Activated CD4-positive, alpha-beta T cell treated with anti-CD3 and anti-CD28 coated beads, Interleukin-2, amount 50 U/mL, for 48 hours (primary cell): ENCODE measurements around the gene CFAP54.

ENCODE experiments used
- DNase-seq, 2 experiments: peaks; one replicate each; pipeline ENCODE4 v3.0.0-alpha.2; 2020

CFAP54 gene

GRCh38 chr12:96752211-96752610, 262.8 kb downstream of the CFAP54 start:
- no peak for DNase-seq

DNA sequence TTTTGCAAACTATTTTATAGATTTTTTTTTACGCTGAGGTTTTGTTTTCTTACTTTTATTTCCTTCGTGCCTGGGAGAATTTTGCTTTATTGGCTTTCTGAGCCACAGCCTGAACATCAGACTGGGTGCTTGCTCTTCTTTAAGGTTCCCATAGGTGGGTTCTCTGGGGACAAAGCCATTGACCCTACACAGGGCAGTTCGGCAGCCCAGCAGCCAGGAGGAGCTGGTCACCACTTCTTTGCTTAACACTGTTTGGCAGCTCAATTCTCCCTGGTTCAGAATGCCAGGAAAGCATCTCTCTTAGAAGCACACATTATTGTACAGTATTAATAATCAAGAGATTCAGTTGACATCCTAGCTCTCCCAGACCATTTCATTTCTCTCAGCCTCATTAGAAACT, 276.9 kb downstream of the CFAP54 start:
- no peak for DNase-seq

DNA sequence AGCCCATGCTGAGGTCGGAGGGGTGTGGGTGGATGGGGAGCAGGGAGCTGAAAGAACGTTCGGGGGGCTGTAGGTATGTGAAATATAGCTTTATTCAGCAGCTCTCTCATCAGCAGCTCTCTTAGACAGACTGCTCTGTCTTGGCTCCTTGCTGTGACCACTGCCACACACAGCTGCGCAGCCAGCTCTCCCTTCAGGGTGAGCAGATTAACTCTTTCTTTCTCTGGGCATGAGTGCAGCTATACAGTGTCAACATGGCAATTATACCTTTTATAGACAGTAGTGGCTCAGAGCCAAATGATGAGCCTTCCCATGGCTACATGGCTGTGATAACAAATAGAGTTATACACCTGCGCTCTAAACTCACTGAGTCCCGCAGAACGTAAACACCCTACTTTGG, 280.0 kb downstream of the CFAP54 start:
- DNase-seq: no peak

- no peak for DNase-seq
These were observed 281.1 kb downstream of the CFAP54 start for GRCh38 chr12:96770219-96771102.

- DNase-seq: no peak
These were observed 283.7 kb downstream of the CFAP54 start for GRCh38 chr12:96773031-96773430.

DNA sequence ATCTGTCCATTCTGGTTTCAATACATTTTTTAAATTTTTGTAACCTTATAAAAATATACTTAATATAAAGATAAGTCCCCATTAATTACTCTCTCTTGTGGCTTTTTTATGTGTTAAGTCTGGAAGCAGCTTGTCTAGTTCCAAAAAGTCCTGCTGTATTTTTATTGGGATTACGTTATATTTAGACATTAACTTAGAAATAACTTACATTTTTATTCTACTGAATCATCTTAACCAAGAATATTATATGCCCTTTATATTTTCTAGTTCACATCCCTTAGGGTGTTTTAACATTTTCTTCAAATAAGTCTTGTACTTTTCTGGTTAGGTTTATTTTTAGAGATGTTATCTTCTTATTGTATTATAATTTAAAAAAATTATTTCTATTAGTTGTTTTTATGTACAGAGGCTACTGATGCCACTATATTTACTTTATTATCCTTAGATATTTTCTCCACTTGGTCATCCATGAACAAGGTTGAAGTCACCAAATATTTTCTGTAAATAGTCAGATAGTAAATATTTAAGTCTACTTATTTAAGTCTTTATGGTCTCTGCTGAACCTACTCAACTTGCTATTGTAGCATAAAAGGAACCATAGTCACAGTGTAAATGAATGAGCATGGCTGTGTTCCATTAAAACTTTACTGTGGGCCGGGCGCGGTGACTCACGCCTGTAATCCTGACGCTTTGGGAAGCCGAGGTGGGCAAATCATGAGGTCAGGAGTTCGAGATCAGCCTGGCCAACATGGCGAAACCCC, 285.3 kb downstream of the CFAP54 start:
- no peak for DNase-seq

- no peak for DNase-seq
These were observed 287.5 kb downstream of the CFAP54 start for GRCh38 chr12:96776908-96777307.

DNA sequence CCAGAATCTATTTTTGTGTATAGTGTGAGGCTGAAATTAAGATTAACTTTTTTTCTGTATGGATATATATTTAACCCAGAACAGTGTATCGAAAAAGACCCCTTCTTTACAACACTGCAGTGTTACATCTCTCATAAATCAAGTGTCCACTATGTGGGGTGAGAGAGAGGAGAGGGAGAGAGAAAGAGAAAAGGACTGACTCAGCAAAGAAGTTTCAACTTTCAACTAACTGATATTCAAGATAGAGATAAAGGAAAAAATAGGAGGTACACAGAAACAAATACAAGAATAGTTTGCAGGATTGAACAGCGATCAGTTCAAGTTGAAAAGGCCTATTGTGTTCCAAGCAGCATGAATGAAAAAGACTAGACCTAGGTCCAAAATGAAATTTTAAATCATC, 291.0 kb downstream of the CFAP54 start:
- DNase-seq: no peak

GRCh38 chr12:96786791-96787190, 297.4 kb downstream of the CFAP54 start:
- no peak for DNase-seq

GRCh38 chr12:96803969-96804368, 314.6 kb downstream of the CFAP54 start:
- DNase-seq: no peak

- DNase-seq: no peak
These were observed 316.9 kb downstream of the CFAP54 start for GRCh38 chr12:96806272-96806671.

DNA sequence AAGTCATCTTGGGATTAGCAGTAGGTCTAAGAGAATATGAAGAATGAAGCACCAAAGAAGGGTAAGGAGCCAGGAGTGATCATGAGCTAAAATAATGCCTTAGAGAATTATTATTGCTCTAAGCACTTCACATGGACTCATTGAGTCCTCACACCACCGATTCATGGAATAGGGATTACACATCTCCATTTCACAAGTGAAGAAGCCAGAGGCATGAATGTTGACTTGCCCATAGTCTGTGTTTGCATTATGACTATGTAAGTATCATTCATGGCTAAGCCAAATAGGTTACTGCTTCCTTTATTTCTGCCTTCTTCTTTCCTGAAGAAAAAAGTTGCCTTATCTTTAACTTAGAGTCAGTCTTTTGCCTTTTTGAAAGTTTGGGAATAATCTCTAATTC, 318.4 kb downstream of the CFAP54 start:
- DNase-seq: no peak

DNA sequence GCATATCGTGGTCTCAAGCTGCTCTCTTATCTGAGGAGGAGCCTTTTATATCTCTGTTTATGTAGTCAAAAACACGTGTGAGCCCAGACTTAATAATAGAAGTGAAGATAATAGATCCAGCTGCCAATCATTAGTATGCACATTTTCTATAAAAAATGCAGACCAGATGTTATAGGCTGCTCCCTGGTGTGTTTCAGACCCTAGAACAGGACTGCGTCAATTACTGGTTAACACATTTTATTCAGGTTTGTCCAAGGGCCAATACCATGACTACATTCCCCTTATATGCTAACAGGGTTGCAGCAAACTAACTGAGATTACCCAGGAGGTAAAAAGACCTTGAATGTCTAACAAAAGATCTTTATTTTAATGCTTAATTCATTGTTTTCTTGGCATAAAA, 319.2 kb downstream of the CFAP54 start:
- DNase-seq: no peak

DNA sequence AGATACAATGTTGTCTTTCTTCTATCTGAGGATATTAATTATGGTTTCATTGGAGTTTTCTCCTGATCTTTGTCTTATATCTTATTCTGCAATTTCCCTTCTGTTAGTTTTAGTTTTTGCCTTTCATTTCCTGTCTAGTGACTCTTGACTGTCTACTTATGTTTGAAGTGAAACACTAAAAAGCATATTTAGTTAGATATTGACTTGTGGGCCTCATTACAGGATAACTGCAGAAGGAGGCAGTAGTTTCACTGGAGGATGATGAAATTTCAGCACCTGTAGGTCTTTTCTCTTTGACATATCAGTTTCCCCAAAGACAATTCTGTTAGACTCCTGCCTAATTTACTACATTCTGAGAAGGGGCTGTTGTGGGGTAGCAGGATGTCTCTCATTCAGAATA, 320.1 kb downstream of the CFAP54 start:
- DNase-seq: no peak

DNA sequence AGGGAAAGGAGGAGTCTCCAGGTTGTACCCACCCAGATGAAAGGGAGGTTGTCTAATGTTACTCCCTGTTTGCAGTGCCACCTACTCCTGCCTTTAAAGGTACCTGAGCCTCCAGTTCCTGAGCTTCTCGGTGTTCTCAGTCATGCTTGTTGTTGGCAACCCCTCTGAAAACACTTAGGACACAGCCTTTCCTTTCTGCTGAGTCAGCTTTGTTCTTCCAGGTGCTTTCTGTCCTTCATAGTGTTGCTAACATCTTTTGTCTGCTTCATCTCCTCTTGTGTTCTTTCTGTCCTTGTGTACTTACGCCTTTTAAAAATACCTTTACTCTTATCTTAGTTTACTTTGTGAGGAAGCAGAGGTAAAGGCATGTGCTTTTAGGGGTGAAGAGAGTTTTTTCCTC, 320.7 kb downstream of the CFAP54 start:
- DNase-seq: no peak

- no peak for DNase-seq
These were observed 321.1 kb downstream of the CFAP54 start for GRCh38 chr12:96810477-96810876.

GRCh38 chr12:96811083-96811482, 321.7 kb downstream of the CFAP54 start:
- DNase-seq: no peak

GRCh38 chr12:96812153-96812552, 322.8 kb downstream of the CFAP54 start:
- DNase-seq: no peak

DNA sequence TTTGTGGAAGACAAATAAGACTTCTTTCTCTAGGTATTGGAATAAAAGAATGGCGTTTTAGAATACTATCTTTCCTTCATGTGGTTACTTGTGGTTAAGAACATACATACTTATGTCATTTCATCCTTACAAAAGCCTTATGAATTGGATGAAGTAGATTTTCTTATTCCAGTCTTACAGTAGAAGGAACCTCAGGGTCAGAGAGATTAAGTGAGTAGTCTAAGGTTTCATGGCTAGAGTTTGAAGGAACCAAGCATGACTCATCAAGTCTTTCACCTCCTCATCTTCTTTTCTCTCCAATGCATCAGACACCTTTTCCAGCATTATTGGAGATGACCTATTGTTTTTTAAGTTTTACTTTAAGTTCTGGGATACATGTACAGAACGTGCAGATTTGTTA, 324.8 kb downstream of the CFAP54 start:
- DNase-seq: no peak

GRCh38 chr12:96821592-96821991, 332.2 kb downstream of the CFAP54 start:
- DNase-seq: no peak

GRCh38 chr12:96822641-96823040, 333.3 kb downstream of the CFAP54 start:
- DNase-seq: no peak

GRCh38 chr12:96824074-96824837, 334.9 kb downstream of the CFAP54 start:
- DNase-seq: no peak

DNA sequence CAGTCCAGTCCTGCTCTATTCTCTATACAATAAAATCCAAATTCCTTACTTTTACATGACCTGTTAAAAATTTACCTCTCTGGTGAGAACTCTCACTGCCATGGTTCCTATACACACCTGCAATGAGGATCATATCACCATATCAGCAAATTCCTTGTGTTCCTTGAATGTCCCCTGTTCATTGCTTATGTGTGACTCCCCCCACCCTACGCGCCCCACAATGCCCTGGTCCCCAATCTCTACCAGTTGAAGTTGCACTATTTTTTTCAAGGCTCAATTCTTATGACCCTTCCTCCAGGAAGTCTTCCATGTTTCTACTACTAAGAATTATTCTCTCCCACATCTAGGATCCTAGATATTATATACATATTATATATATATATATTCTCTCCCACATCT, 335.5 kb downstream of the CFAP54 start:
- DNase-seq: no peak
